Activated naive CD4-positive, alpha-beta T cell treated with anti-CD3 and anti-CD28 coated beads, Interleukin-2, amount 10 ng/mL, durations not matched to agents 7 days and 5 days (primary cell): ENCODE results near the gene PITPNM1.
"Not testable (repeated sequence)": the region's sequence is repeated elsewhere in the genome, so short reads cannot be mapped to it uniquely, and the experiment has no call there.

Experiments
- CTCF ChIA-PET: fragments of 350-600 bp; sonication (Branson Sonifier 250); formaldehyde crosslinking; loops from one replicate; lab custom pipeline; 2021; ENCODE audit warnings: antibody characterized with exemption; lab: Charles Lee
- DNase-seq: peaks from one replicate; pipeline ENCODE4 v3.0.0-alpha.2; 2020
- H3K27ac Mint-ChIP-seq: one replicate; pipeline ENCODE4 v1.8.0; 2021; ENCODE audit warnings: mild to moderate bottlenecking, moderate library complexity, mixed read lengths
- H3K27me3 Mint-ChIP-seq: one replicate; pipeline ENCODE4 v1.8.0; 2021; ENCODE audit warnings: mild to moderate bottlenecking, mixed read lengths
- H3K36me3 Mint-ChIP-seq: one replicate; pipeline ENCODE4 v1.8.0; 2021; ENCODE audit warnings: mixed read lengths
- H3K4me1 Mint-ChIP-seq: one replicate; pipeline ENCODE4 v1.8.0; 2021; ENCODE audit warnings: mixed read lengths
- H3K4me3 Mint-ChIP-seq: one replicate; pipeline ENCODE4 v1.8.0; 2021; ENCODE audit warnings: mild to moderate bottlenecking, moderate library complexity, mixed read lengths
- H3K9me3 Mint-ChIP-seq: one replicate; pipeline ENCODE4 v1.8.0; 2021; ENCODE audit warnings: mixed read lengths

PITPNM1 gene

GRCh38 chr11:67483831-67484665 is 21.1 kb downstream of the PITPNM1 start:
- DNase-seq: peak; percentile 62

GRCh38 chr11:67482827-67483798 is 22.1 kb downstream of the PITPNM1 start, which contains the start of gene AIP:
AIP (plus strand) TSS chr11:67483026; CDS start chr11:67483159, 133 bp downstream.
- CTCF ChIA-PET: interaction anchor here (0.7 to 1.3 kb wide), 3 partner anchors 13 to 137 kb away, joined by 3 to 4 read pairs (median 3); no protein-coding TSS in a partner anchor
- Mint-ChIP-seq H3K36me3 (peaks cover 31% of the 10 kb centered on the region), H3K4me3 (peak within 1 kb of the TSS; percentile 95), H3K27ac (peak within 1 kb of the TSS; percentile 99), H3K4me1 (peaks cover 59% of the 10 kb centered on the region), H3K27me3 (peaks cover 18% of the 10 kb centered on the region), H3K9me3 (no peaks in the 10 kb centered on the region)
- DNase-seq: peak; percentile 99

More at GRCh38 chr11:67483831-67484665, 21.1 kb downstream of the PITPNM1 start:
- CTCF ChIA-PET: interaction anchor here (1.3 to 1.5 kb wide), 3 partner anchors 44 to 138 kb away, joined by 3 to 5 read pairs (median 3); partner anchors contain the start of gene PTPRCAP
- Mint-ChIP-seq H3K9me3 (no peaks in the 10 kb centered on the region), H3K4me1 (peaks cover 67% of the 10 kb centered on the region), H3K27ac (peak overlapping the region; percentile 99), H3K36me3 (peaks cover 38% of the 10 kb centered on the region), H3K4me3 (peak overlapping the region; percentile 95), H3K27me3 (peaks cover 13% of the 10 kb centered on the region)

GRCh38 chr11:67482275-67482826 is 22.8 kb downstream of the PITPNM1 start:
- peaks cover 23% of the 10 kb centered on the region for H3K27me3 Mint-ChIP-seq
- no peaks in the 10 kb centered on the region for H3K9me3 Mint-ChIP-seq
- no peak for DNase-seq
- H3K4me3 Mint-ChIP-seq: peak overlapping the region; percentile 95
- H3K36me3 Mint-ChIP-seq: peaks cover 24% of the 10 kb centered on the region
- peaks cover 51% of the 10 kb centered on the region for H3K4me1 Mint-ChIP-seq
- H3K27ac Mint-ChIP-seq: peak overlapping the region; percentile 99
- CTCF ChIA-PET: interaction anchor here (0.7 to 1.0 kb wide), 2 partner anchors 12 to 111 kb away, joined by 3 to 4 read pairs; no protein-coding TSS in a partner anchor

- peaks cover 35% of the 10 kb centered on the region for H3K27me3 Mint-ChIP-seq
- H3K36me3 Mint-ChIP-seq, H3K4me1 Mint-ChIP-seq, DNase-seq, H3K4me3 Mint-ChIP-seq, H3K27ac Mint-ChIP-seq, H3K9me3 Mint-ChIP-seq: not testable (repeated sequence)
- CTCF ChIA-PET: interaction anchor here (0.6 kb wide), 1 partner anchor 980 kb away, joined by 3 read pairs; no protein-coding TSS in a partner anchor
Measured at GRCh38 chr11:67477344-67478050, 27.7 kb downstream of the PITPNM1 start.

- CTCF ChIA-PET: interaction anchor here (0.6 kb wide), 1 partner anchor 979 kb away, joined by 3 read pairs; no protein-coding TSS in a partner anchor
- not testable (repeated sequence) for H3K9me3 Mint-ChIP-seq, DNase-seq, H3K36me3 Mint-ChIP-seq, H3K27ac Mint-ChIP-seq, H3K4me3 Mint-ChIP-seq, H3K4me1 Mint-ChIP-seq
- peaks cover 35% of the 10 kb centered on the region for H3K27me3 Mint-ChIP-seq
Measured at GRCh38 chr11:67476692-67477091, 28.5 kb downstream of the PITPNM1 start.

GRCh38 chr11:67472882-67473281 is 32.3 kb downstream of the PITPNM1 start:
- H3K4me1 Mint-ChIP-seq: peaks cover 15% of the 10 kb centered on the region
- DNase-seq: no peak
- no peak overlapping the region for H3K4me3 Mint-ChIP-seq
- peaks cover 1% of the 10 kb centered on the region for H3K36me3 Mint-ChIP-seq
- CTCF ChIA-PET: no interaction called here
- no peaks in the 10 kb centered on the region for H3K9me3 Mint-ChIP-seq
- H3K27me3 Mint-ChIP-seq: peaks cover 18% of the 10 kb centered on the region
- H3K27ac Mint-ChIP-seq: no peak overlapping the region

GRCh38 chr11:67470337-67471002 is 34.7 kb downstream of the PITPNM1 start:
- H3K27ac Mint-ChIP-seq: no peak overlapping the region
- no peak for DNase-seq
- peak overlapping the region; percentile 7 for H3K4me3 Mint-ChIP-seq
- peaks cover 33% of the 10 kb centered on the region for H3K4me1 Mint-ChIP-seq
- peaks cover 6% of the 10 kb centered on the region for H3K27me3 Mint-ChIP-seq
- H3K36me3 Mint-ChIP-seq: peaks cover 5% of the 10 kb centered on the region
- CTCF ChIA-PET: interaction anchor here (1.6 kb wide), 2 partner anchors 13 to 119 kb away, joined by 3 to 4 read pairs; partner anchors contain the start of gene AIP
- no peaks in the 10 kb centered on the region for H3K9me3 Mint-ChIP-seq

GRCh38 chr11:67469508-67469811 is 35.7 kb downstream of the PITPNM1 start:
- H3K4me3 Mint-ChIP-seq: peak overlapping the region; percentile 70
- no peaks in the 10 kb centered on the region for H3K9me3 Mint-ChIP-seq
- no peak for DNase-seq
- H3K4me1 Mint-ChIP-seq: peaks cover 42% of the 10 kb centered on the region
- peaks cover 5% of the 10 kb centered on the region for H3K27me3 Mint-ChIP-seq
- CTCF ChIA-PET: interaction anchor here (0.7 to 1.6 kb wide), 3 partner anchors 14 to 118 kb away, joined by 3 to 4 read pairs (median 3); partner anchors contain the start of genes AIP and PPP1CA
- peak overlapping the region; percentile 79 for H3K27ac Mint-ChIP-seq
- peaks cover 8% of the 10 kb centered on the region for H3K36me3 Mint-ChIP-seq

- Mint-ChIP-seq H3K9me3 (no peaks in the 10 kb centered on the region), H3K4me1 (peaks cover 47% of the 10 kb centered on the region), H3K36me3 (peaks cover 8% of the 10 kb centered on the region), H3K27ac (peak within 1 kb of the TSS; percentile 87), H3K4me3 (peak within 1 kb of the TSS; percentile 87), H3K27me3 (peaks cover 5% of the 10 kb centered on the region)
- peak; percentile 92 for DNase-seq
- CTCF ChIA-PET: interaction anchor here (0.7 to 2.6 kb wide), 12 partner anchors 11 to 118 kb away, joined by 3 to 14 read pairs (median 3); partner anchors contain the start of genes PPP1CA and PTPRCAP
Measured at GRCh38 chr11:67468759-67469507, 36.2 kb downstream of the PITPNM1 start, which contains the start of gene TMEM134. TMEM134 (minus strand) TSS chr11:67469251; CDS start chr11:67469192, 59 bp downstream.

- CTCF ChIA-PET: interaction anchor here (0.8 to 2.6 kb wide), 11 partner anchors 12 to 86 kb away, joined by 3 to 14 read pairs (median 3); partner anchors contain the start of genes PPP1CA and PTPRCAP
- H3K36me3 Mint-ChIP-seq: peaks cover 8% of the 10 kb centered on the region
- H3K27me3 Mint-ChIP-seq: peaks cover 3% of the 10 kb centered on the region
- H3K4me3 Mint-ChIP-seq: peak overlapping the region; percentile 87
- DNase-seq: no peak
- peaks cover 47% of the 10 kb centered on the region for H3K4me1 Mint-ChIP-seq
- H3K27ac Mint-ChIP-seq: peak overlapping the region; percentile 87
- H3K9me3 Mint-ChIP-seq: no peaks in the 10 kb centered on the region
Measured at GRCh38 chr11:67468456-67468758, 36.8 kb downstream of the PITPNM1 start.

- Mint-ChIP-seq H3K4me3 (peak overlapping the region; percentile 87), H3K27ac (peak overlapping the region; percentile 87), H3K4me1 (peaks cover 49% of the 10 kb centered on the region), H3K27me3 (no peaks in the 10 kb centered on the region), H3K9me3 (no peaks in the 10 kb centered on the region), H3K36me3 (peaks cover 8% of the 10 kb centered on the region)
- CTCF ChIA-PET: interaction anchor here (1.1 to 2.6 kb wide), 10 partner anchors 12 to 85 kb away, joined by 3 to 14 read pairs (median 4); partner anchors contain the start of genes PPP1CA and PTPRCAP
- DNase-seq: no peak
Measured at GRCh38 chr11:67468056-67468455, 37.1 kb downstream of the PITPNM1 start.
